ENCODE measurements around the gene TMEM61.
"Not testable (repeated sequence)": the region's sequence is repeated elsewhere in the genome, so short reads cannot be mapped to it uniquely, and the experiment has no call there.

The TMEM61 gene

DNA sequence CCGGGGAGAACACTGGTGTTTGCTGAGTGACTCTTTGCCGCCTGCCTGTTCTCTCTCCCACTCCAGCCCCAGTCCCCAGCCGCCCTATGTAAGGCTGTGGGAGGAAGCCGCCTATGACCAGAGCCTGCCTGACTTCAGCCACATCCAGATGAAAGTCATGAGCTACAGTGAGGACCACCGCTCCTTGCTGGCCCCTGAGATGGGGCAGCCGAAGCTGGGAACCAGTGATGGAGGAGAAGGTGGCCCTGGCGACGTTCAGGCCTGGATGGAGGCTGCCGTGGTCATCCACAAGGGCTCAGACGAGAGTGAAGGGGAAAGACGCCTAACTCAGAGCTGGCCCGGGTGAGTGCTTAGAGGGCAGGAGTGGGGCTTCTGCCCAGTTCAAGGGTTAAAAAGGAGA is 26.5 kb downstream of the TMEM61 start:
- DNase-seq = no peak

DNA sequence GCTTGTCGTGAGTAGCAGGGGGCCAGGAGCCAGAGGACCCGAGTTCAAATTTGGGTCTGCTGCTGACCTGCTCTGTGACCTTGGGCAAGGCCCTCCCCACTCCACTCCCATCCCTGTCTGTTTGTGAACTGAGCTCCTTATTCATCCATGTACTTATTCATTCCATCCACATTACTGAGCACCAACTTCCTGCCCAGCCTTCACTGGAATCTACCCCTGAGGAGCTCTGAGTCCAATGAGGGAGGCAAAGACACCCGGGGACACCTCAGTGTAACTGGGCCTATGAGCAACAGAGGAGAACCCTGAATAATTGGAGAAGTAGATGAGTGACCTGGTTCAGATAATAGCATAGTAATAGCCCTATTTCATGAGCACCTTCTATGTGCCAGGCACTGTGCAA is 27.2 kb downstream of the TMEM61 start:
- no peak for DNase-seq

DNA sequence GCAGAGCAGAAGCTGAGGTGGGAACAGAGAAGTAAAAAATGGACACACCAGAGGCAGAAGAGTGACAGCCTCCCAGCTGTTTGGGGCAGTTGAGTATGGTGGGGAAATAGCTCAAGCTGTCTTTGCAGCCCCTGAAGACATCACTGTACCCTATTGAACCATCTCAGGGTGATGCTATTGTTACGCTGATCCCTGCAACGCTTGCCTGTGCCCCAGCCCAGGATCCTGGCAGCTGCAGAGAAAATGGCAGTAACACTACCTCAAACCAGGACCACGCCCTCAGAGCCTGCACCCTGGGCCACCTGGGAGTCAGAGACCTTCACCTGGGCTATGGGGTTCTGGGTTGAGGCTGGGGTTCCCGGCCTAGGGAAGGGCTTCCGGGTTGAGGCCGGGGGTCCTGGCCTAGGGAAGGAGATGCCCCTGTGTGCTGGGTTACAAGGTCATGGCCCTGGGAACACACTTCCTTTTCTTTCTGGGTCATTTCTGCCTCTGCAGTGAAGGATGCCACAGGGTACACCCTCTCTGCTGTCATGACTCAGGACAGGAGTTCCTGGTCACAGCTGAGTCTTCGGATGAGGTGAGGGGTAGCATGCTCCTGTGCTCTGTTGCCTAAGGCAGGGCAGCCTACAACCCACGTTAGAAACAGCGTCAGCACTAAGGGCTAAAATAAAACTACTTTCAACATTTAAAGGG is 29.9 kb downstream of the TMEM61 start:
- DNase-seq = no peak

DNA sequence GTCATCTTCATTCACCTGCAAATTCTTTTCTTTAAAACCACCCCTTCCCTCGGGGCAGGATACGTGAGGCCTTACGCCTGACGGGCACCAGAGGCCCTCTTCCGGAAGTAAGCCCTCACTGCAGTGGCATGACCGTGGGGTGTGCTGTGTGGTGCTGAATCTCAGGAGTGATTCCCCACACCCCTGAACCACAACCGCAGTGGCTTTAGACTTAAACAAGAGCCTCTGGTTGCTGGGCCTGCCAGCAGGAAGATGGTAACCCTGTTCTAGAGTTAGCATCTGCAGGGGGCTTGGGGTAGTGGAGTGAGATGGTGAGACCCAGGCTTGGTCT is 30.4 kb downstream of the TMEM61 start:
- DNase-seq = no peak

DNA sequence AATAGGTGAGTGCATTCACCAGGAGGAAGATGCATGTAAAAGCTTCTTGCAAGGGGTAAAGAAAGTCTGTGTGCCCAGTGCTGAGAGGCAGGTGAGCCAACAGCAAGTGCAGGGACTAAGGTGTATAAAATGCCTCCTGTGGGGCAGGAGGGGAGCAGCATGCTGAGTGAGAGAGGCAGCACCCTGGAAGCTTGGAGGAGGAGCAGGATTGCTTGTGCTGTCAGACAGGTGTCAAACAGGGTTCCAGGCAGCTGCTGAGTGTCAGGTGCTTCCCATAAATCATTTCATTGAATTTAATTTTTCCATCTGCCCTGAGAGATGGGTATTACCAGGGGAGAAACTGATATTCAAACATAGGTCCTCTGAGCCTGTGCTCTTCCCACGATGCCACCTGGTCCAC is 32.2 kb downstream of the TMEM61 start:
- peak; percentile 63 for DNase-seq

DNA sequence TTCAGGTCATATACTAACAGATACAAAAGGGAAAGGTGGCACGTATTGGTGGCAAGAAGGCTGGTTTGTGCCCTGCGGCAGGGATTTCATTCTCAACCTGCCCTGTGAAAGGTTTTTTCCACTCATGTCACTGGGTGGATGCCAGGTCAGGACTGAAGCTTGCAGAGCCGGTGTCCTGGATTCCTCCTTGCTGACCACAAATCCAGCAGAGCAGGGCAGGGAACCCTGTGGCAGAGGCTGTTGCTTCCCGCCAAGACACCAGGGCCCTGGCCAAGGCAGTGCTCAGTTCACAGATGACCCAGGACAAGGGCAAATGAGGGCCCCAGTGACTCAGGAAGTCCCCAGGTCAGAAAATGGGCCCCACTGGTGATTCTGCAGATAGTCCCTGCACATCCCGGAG is 34.7 kb downstream of the TMEM61 start:
- no peak for DNase-seq

DNA sequence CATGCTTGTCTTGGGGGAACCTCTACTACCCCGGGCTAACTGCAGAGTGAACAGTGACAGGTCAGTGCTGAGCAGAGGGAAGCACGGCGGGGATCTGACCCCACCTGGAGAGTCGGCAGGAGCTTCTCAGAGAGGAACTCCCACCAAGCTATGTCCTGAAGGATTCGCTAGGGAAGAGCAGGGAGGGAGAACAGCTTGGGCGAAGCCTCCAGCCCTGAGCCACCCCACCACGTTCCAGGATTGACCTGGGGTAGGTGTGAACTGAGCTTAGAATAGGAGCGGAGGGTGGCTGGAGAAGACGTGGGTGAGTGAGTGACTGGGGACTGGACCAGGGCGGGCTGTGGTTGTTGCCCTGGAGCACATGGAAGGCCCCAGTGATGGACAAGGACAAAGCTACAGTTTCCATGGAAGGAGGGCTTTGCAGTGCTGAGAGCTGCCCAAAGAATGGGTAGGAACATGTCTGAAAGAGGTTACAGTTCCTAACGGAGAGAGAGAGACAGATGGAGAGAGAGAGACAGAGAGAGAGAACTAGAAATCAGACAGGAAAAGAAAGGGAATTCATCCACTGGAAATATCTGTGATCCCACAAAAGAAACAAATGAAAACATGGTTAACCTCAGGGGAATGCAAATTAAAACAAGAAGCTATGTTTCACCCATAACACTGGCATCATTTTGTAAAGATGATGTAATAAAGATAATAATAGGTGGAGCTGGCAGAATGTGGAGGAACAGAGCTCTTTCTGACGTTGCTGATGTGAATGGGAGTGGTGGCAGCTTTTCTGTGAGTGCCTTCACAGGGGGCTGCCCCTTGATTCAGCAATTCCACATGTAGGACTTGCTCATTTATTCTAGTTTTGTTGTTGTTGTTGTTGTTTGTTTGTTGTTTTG is 35.5 kb downstream of the TMEM61 start:
- DNase-seq = no peak

DNA sequence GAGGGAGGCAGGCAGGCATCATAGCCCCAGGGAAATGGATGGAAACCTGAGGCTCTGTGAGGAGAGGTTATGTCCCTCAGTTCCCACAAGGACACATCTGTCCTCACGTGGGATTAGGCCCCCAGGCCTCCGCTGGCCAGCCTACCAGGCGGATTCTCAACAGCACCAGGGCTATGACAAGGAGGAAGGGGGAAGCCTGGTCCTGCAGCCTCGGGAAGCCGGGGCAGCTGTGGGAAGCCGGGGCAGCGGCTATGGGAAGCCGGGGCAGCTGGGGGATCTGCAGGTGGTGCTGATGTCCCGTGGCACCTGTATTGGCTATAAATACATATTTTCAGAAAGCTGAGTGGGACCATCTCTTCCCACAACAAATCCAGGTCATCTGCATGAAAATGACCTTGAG is 38.0 kb downstream of the TMEM61 start:
- DNase-seq = no peak

DNA sequence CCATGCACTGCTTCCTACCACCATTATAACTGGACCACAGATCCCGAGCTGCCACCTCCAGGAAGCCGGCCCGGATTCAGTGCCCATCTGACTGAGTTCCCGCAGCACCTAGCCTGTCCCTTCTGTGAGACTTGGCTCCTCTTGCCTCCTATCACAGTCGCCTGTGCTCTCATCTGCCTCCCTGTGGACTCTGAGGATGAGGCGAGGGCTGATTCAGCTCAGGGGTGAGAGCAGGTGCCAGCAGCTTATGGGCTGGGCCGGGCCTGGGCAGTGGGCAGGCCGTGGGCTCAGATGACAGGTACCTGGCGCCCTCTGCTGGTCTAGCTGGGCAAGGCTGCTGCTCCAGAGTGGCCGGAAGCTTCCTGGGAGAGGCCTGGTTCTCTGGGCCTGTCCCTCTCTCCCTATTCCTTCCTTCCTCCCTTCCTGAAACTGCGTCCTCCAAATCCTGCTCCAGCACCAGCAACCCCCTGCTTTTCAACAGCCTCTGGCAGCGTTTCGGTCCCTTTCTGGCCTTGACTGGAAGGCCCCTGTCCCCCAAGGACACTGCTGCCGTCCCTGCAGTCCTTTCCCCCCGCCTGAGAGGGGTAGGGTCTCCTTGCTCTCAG is 41.6 kb downstream of the TMEM61 start:
- DNase-seq = peak; percentile 91

DNA sequence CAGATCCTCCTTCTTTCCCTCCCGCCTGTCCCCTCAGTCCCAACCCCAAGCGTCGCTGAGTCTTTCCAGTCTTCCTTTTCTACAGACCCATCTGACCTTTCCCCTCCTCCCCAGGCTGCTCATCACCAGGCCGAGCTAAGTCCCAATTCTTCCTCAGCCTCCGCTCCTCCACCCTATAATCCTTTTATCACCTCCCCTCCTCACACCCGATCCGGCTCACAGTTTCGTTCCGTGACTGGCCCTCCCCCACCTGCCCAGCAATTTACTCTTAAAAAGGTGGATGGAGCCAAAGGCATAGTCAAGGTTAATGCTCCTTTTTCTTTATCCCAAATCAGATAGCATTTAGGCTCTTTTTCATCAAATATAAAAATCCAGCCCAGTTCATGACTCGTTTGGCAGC is 43.7 kb downstream of the TMEM61 start:
- not testable (repeated sequence) for DNase-seq

DNA sequence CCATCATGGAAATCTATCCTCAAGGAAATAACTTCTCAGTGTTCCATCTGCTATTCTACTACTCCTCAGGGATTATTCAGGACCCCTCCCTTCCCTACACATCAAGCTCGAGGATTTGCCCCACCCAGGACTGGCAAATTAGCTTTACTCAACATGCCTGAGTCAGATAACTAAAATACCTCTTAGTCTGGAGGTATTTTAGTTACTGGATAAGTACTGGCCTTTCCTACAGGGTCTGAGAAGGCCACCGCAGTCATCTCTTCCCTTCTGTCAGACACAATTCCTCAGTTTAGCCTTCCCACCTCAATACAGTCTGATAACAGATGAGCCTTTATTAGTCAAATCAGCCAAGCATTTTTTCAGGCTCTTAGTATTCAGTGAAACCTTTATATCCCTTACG is 46.3 kb downstream of the TMEM61 start:
- not testable (repeated sequence) for DNase-seq

DNA sequence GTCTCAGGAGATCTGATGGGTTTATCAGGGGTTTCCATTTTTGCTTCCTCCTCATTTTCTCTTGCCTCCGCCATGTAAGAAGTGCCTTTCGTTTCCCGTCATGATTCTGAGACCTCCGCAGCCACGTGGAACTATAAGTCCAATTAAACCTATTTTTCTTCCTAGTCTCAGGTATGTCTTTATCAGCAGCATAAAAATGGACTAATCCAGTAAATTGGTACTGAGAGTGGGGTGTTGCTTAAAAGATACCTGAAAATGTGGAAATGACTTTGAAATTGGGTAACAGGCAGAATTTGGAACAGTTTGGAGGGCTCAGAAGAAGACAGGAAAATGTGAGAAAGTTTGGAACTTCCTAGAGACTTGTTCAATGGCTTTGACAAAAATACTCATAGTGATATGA is 50.7 kb downstream of the TMEM61 start:
- DNase-seq = not testable (repeated sequence)

DNA sequence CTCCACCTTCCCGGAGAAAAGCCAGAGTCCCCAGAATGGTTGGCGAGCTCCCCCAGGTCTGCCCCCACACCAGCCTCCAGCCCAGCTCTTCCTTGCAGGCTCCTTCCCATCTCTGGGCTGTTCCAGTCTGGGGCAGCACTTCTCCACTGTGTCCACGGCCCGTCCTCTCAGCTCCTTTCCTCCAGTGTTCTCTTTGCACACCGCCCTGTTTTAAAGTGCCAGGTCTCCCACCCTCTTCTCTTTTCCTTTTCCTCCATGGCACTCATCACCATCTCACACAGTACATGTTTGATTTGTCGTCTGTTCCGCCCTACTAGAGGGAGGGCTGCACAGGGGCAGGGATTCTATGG is 52.8 kb downstream of the TMEM61 start:
- DNase-seq = no peak

DNA sequence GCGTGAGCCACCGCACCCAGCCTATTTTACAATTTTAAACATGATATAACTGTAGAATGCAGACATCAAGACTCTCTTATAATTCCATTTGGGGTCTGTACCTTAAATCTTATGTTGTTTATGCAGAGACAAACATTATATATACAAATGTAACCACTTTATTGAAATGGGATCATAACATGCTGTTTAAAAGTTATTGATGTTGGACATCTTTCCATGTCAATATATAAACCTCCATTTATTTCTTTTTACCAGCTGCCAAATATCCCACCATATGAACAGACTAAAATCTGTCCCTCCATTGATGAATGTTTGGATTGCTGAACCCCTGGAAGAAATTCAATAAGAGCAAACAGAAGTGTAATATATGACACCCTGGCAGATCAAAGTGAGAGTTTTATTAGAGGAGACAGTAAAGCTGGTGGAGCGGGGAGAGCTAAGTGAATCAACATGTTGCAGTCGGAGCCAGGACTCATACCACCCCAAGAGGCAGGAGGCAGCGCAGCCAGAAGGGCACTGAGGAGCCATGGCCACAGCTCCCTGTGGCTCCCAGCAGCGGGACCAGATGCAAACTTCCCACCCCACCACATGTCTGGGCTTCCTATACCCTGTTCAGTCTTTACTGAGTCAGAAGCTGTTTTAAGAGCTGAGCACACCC is 54.2 kb downstream of the TMEM61 start:
- DNase-seq = no peak

DNA sequence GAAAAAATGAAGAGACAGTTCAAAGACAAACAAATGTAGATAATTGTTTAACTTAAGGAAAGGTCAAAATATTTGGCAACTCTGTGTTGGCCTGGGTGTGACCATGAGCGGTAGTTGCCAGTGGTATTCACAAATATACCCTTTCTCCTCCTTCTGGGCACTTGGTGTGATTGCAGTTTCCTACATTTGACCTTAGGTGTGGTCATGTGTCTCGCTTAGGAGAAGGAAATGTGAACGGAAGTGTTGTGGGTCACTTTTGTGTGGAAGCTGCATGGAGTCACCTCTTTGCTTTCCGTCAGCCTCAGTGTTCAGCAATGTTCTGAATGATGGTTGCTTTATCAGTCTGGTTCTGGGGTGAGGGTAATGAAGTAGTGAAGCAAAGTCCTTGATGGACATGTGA is 55.5 kb downstream of the TMEM61 start:
- DNase-seq = no peak

DNA sequence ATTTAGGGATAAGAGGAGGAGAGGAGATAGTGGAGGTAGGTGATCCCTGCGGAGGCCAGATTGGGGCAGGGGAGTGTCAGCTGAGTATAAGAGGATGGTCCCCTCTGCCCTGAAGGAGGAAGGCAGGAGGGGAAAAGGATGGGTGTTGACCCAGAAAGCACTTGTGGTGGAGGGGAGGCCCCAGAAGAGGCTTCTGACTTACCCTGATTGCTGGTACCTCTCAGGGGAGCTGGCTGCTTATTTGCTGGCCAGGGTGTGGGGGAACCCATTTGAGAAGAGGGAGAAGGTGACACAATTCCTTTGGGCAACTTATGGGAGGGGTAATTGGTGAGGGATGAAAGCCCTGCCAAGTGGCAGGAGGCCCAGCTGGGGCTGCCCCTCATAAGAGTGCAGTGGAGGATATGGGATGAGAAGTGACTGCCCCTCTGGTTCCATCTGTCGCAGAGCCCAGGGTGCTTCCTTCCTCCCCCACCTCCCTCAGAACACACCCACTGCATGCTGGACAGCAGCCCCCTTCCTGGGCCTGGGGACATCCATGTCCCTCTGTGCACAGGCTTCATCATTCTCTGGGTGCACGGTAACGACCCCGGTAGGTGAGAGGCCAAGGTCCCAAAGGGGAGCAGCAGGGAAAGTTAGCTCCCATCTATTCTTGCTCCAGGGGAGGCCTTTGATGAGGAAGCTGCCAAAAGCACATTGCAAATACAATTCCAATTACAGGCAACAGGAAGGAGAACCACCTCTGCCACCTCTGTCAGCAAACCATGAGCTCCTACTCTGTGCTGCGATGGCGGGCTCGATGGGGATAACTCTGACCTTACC is 57.5 kb downstream of the TMEM61 start:
- DNase-seq = no peak

DNA sequence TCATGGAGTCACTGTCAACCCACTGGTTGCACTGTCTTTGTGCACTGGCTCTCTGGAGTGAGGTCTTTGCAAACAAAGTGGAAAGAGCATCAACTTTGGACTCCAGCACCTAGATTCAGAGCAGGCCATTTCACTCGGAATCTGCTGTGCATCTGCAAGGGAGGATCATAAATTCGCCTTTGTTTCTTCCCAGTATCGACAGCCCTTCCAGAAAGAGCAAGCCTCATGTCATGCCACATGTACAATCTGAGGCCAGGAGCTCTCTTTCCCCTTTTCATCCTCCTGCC is 58.1 kb downstream of the TMEM61 start:
- DNase-seq = no peak

DNA sequence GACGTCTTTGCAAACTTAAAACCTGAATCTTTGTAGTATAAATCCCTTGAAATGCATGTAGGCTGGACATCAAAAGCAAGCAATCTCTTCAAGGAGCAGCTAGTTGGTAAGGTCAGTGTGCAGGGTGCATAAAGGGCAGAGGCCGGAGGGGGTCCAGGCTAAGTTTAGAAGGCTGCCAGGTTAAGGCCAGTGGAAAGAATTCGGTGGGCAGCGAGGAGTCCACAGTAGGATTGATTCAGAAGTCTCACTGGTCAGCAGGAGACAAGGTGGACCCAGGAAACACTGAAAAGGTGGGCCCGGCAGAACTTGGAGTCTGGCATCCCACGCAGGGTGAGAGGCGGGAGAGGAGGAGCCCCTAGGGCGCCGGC is 58.5 kb downstream of the TMEM61 start:
- DNase-seq = no peak

DNA sequence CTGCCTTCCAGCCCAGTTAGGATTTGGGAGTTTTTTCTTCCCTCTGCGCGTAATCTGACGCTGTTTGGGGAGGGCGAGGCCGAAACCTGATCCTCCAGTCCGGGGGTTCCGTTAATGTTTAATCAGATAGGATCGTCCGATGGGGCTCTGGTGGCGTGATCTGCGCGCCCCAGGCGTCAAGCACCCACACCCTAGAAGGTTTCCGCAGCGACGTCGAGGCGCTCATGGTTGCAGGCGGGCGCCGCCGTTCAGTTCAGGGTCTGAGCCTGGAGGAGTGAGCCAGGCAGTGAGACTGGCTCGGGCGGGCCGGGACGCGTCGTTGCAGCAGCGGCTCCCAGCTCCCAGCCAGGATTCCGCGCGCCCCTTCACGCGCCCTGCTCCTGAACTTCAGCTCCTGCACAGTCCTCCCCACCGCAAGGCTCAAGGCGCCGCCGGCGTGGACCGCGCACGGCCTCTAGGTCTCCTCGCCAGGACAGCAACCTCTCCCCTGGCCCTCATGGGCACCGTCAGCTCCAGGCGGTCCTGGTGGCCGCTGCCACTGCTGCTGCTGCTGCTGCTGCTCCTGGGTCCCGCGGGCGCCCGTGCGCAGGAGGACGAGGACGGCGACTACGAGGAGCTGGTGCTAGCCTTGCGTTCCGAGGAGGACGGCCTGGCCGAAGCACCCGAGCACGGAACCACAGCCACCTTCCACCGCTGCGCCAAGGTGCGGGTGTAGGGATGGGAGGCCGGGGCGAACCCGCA is 59.1 kb downstream of the TMEM61 start, which contains the start of gene PCSK9:
Gene PCSK9 (plus strand): TSS at position 207 of the 741 bp plus-strand sequence. CDS start 290 bp downstream, at position 497.
- no peak for DNase-seq

DNA sequence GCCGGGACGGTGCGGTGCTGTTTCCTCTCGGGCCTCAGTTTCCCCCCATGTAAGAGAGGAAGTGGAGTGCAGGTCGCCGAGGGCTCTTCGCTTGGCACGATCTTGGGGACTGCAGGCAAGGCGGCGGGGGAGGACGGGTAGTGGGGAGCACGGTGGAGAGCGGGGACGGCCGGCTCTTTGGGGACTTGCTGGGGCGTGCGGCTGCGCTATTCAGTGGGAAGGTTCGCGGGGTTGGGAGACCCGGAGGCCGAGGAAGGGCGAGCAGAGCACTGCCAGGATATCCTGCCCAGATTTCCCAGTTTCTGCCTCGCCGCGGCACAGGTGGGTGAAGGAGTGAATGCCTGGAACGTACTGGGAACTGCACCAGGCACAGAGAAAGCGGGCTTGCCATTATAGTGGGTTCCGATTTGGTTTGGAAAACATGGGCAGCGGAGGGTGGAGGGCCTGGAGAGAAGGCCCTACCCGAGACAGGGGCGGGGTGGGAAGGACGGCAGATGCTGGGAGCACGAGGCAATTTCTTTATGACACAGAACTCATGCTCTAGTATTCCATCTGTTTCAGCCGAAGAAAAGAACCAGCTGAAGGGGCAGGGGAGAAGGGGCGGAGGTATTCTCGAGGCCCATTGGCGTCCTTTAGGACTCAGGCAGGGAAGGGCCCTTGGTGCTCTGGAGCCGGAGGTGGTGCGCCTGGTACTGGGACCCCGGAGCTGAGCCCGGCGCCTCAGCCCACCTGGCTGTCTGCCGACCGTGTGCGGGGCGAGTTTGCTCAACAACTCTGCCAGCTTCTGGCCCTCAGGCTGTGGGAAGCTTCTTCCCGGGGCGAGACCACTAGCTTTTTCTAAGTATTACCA is 59.9 kb downstream of the TMEM61 start:
- no peak for DNase-seq

DNA sequence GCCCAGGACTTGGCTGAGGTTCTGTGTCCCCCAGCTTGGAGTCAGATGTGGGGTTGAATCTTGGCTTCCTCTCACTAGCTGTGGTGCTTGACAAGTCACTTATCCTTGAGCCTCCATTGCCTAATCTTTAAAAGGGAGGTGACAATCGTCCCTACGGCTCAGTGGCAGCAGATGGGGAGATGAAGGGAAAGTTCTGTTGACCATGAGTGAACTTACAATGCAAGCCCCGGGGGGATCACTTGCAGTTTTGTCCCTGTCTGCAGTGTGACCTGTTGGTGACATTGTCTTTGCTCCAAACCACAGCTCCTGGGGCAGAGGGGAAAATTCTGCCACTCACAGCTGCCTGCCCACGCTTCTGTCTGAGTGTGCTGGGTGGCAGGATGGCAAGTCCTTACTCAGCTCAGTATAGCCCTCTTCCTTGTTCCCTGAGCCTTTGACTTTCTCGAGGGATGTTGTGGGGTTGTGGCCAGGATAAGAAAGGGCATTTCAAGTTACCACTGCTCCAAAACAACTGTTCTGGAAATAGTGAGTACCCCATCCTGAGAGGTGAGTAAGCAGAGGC is 60.6 kb downstream of the TMEM61 start:
- no peak for DNase-seq
